WI38 (cell line): Measurements from ENCODE around the gene OS9.

ENCODE experiments used
- H3K4me3 ChIP-seq: 2 replicates; pipeline ENCODE4 v1.5.1; 2011; ENCODE audit warnings: low read depth, mild to moderate bottlenecking, control low read depth, low read length
- TF ChIP-seq, protein P1 (sequence below): IDR thresholded peaks from 2 replicates; pipeline ENCODE4 v1.5.1; 2012; ENCODE audit warnings: low read depth, mild to moderate bottlenecking, control low read depth, low read length

Gene OS9

GRCh38 chr12:57755194-57755453, 61.2 kb downstream of the OS9 start:
- peak overlapping the region; percentile 60 for H3K4me3 ChIP-seq
- TF ChIP-seq, protein P1, sequence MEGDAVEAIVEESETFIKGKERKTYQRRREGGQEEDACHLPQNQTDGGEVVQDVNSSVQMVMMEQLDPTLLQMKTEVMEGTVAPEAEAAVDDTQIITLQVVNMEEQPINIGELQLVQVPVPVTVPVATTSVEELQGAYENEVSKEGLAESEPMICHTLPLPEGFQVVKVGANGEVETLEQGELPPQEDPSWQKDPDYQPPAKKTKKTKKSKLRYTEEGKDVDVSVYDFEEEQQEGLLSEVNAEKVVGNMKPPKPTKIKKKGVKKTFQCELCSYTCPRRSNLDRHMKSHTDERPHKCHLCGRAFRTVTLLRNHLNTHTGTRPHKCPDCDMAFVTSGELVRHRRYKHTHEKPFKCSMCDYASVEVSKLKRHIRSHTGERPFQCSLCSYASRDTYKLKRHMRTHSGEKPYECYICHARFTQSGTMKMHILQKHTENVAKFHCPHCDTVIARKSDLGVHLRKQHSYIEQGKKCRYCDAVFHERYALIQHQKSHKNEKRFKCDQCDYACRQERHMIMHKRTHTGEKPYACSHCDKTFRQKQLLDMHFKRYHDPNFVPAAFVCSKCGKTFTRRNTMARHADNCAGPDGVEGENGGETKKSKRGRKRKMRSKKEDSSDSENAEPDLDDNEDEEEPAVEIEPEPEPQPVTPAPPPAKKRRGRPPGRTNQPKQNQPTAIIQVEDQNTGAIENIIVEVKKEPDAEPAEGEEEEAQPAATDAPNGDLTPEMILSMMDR: no peak

GRCh38 chr12:57755454-57756372, 61.8 kb downstream of the OS9 start:
- peak overlapping the region; percentile 60 for H3K4me3 ChIP-seq
- TF ChIP-seq, protein P1: no peak

GRCh38 chr12:57756406-57757341, 62.7 kb downstream of the OS9 start:
- TF ChIP-seq, protein P1: peak; percentile 65
- peak overlapping the region; percentile 60 for H3K4me3 ChIP-seq

DNA sequence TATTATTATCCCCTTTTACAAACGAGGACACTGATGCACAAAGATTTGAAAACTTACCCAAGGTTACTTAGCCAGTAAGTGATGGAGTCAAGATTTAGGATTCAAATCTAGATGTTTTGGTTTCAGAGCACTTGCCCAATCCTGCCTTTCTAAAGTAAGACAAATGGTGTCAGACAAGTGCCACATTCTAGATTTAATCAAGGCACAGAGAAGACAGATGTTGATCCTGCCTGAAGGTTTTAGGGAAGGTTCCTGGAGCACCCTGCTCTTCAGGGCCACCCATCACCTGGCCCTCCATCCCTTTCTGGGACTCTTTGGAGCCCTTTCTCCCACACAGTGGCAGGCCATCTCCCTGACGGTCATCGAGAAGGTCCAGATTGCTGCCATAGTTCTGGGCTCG, 63.8 kb downstream of the OS9 start:
- TF ChIP-seq, protein P1: no peak

DNA sequence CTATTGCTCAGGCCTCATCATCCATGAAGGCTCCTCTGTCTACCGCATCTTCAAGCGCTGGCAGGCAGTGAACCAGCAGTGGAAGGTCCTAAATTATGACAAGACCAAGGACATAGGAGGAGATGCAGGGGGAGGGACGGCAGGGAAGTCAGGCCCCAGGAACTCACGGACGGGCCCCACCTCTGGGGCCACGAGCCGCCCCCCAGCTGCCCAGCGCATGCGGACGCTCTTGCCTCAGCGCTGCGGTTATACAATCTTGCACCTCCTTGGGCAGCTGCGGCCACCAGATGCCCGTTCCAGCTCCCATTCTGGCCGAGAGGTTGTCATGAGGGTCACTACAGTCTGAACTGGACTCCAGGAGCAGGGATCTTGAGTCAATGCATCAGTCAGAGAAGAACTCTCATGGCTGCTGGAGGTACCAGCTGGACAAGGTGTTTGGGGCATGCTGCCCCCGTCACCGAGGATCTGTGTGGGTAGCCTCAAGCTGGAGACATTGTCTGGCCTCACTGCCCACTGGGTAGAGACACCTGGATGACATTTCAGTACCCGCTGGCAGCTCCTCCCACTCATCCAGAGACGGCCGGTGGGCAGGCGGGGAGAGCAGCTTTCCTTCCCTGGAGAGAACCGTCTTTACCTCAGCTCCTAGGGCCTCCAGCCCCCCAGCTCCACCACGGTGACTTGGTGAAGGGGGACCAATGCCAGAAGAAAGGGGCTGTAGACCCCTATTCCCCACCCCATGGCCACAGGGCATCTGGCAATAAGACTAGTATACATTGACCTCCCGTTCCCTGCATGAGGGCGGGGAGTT, 64.8 kb downstream of the OS9 start:
- H3K4me3 ChIP-seq: no peak overlapping the region
- TF ChIP-seq, protein P1: no peak

More for the DNA sequence above, 63.8 kb downstream of the OS9 start:
- no peak overlapping the region for H3K4me3 ChIP-seq

- H3K4me3 ChIP-seq: no peak overlapping the region
- TF ChIP-seq, protein P1: peak; percentile 21; the same call in 1 of the 2 replicates
Observed at GRCh38 chr12:57759360-57759980, 65.5 kb downstream of the OS9 start.
